ENCODE measurements around the gene TMEM31. TPM values are rescaled to one million over a fixed set of nuclear protein-coding genes. Genes with fewer than 3 reads are reported as not detected.

The TMEM31 gene
- total and polyA plus RNA-seq, 10 of the 15 experiments (the other 5 are each of a cell fraction or from before 2014, with no cell fraction given): 0.18 TPM; not detected in 9

GRCh38 chrX:103726477-103726876 lies 15.8 kb downstream of the TMEM31 start:
- intact Hi-C loops (cut with micrococcal nuclease; ENCODE audit: unreplicated experiment): no loop called here
- Histone ChIP-seq H3K4me3 (no peak overlapping the region), H2AFZ (ENCODE audit: control insufficient read depth, low read depth, low read length) (no peak overlapping the region), H3K36me3 (ENCODE audit: control insufficient read depth in 2 of 2, insufficient read depth in 2 of 2, low read length in 1 of 2) (no peaks in the 10 kb centered on the region), H3K27me3 (replicated peaks in 1 of 2; ENCODE audit: control insufficient read depth in 2 of 2, insufficient read depth in 2 of 2, low read length in 1 of 2) (no peaks in the 10 kb centered on the region; a peak in 2 of 4 replicates), H3K9me3 (replicated peaks; ENCODE audit: control insufficient read depth, insufficient read depth, low read length) (no peaks in the 10 kb centered on the region), H3K27ac (ENCODE audit: control insufficient read depth, insufficient read depth) (no peak overlapping the region), H3K4me1 (ENCODE audit: control insufficient read depth, insufficient read depth, low read length) (no peaks in the 10 kb centered on the region), H4K20me1 (ENCODE audit: control insufficient read depth, insufficient read depth) (no peaks in the 10 kb centered on the region), H3K4me2 (ENCODE audit: control insufficient read depth, insufficient read depth) (no peak overlapping the region), H3K79me2 (ENCODE audit: control insufficient read depth, insufficient read depth, low read length) (no peaks in the 10 kb centered on the region), H3K9ac (ENCODE audit: control insufficient read depth, insufficient read depth, low read length) (no peak overlapping the region)
- BruUV-seq (replicated peaks): no TSS peak
- WGBS (ENCODE audit: insufficient coverage, insufficient replicate concordance, low lambda C conversion rate, missing lambda C conversion rate): 0% methylated on average over 5 of the region's 5 CpGs
- ChIA-PET RAD21 (ENCODE audit: unreplicated experiment) (no interaction called here), POLR2A (no interaction called here), CTCF (interaction anchor here (1.6 kb wide), 1 partner anchor 15 kb away, joined by 4 read pairs; no protein-coding TSS in a partner anchor), SMC1A (ENCODE audit: uncharacterized antibody, unreplicated experiment) (no interaction called here)
- no peak for FAIRE-seq
- in situ Hi-C loops (cut with MboI): no loop called here
- TF ChIP-seq CHD4 (IDR thresholded peaks at IDR 0.05): no peak
- no peak for TF ChIP-seq PAX5 (IDR thresholded peaks at IDR 0.05; ENCODE audit: borderline replicate concordance, low read depth, low read length)
- no peak for TF ChIP-seq SMAD5 (IDR thresholded peaks at IDR 0.05; ENCODE audit: low read depth)
- TF ChIP-seq TCF12 (IDR thresholded peaks at IDR 0.05; ENCODE audit: low read depth, low read length): no peak
- TF ChIP-seq NFYB (IDR thresholded peaks at IDR 0.05; ENCODE audit: insufficient read depth, low read depth, low read length): no peak
- TF ChIP-seq ZNF384 (IDR thresholded peaks at IDR 0.05; ENCODE audit: borderline replicate concordance, low read depth, low read length): no peak
- no peak for TF ChIP-seq ESRRA (IDR thresholded peaks at IDR 0.05; ENCODE audit: low read length)
- no peak for TF ChIP-seq CREM (IDR thresholded peaks at IDR 0.05; ENCODE audit: low read depth)
- no peak for TF ChIP-seq ZNF592 (IDR thresholded peaks at IDR 0.05)
- TF ChIP-seq IRF3 (IDR thresholded peaks at IDR 0.05): no peak
- TF ChIP-seq CBX5 (IDR thresholded peaks at IDR 0.05; ENCODE audit: low read depth): no peak
- no peak for TF ChIP-seq RBBP5 (conservative IDR thresholded peaks at IDR 0.05)
- TF ChIP-seq JUNB (IDR thresholded peaks at IDR 0.05): no peak
- TF ChIP-seq ZNF217 (IDR thresholded peaks at IDR 0.05): no peak
- TF ChIP-seq ATF3 (IDR thresholded peaks at IDR 0.05; ENCODE audit: borderline replicate concordance, extremely low read depth, low read depth, low read length): no peak
- no peak for TF ChIP-seq RCOR1 (conservative IDR thresholded peaks at IDR 0.05; ENCODE audit: low read depth, low read length)
- TF ChIP-seq HDGF (IDR thresholded peaks at IDR 0.05): no peak
- TF ChIP-seq CREB1 (IDR thresholded peaks at IDR 0.05; ENCODE audit: low read depth): no peak
- no peak for TF ChIP-seq HSF1 (IDR thresholded peaks at IDR 0.05; ENCODE audit: low read depth, low read length)
- no peak for DNase-seq (ENCODE audit: low read depth, low spot score)
- ATAC-seq: no peak

All from GM12878 (cell line).